Hepatic stellate cell (primary cell): Measurements from ENCODE around the gene HS6ST1.
"Not testable (repeated sequence)": the region's sequence is repeated elsewhere in the genome, so short reads cannot be mapped to it uniquely, and the experiment has no call there.

ENCODE experiments used
- DNase-seq: peaks from one replicate; pipeline ENCODE4 v3.0.0; 2011; ENCODE audit warnings: low spot score

HS6ST1 gene

GRCh38 chr2:128268611-128269010, 50.1 kb downstream of the HS6ST1 start:
- not testable (repeated sequence) for DNase-seq

- DNase-seq, result not testable (repeated sequence)
Measured at GRCh38 chr2:128268145-128268544, 50.5 kb downstream of the HS6ST1 start.

GRCh38 chr2:128267649-128268048, 51.0 kb downstream of the HS6ST1 start:
- DNase-seq, result not testable (repeated sequence)

GRCh38 chr2:128267197-128267596, 51.5 kb downstream of the HS6ST1 start:
- not testable (repeated sequence) for DNase-seq

- DNase-seq, result not testable (repeated sequence)
Measured at GRCh38 chr2:128266463-128266862, 52.2 kb downstream of the HS6ST1 start.

- DNase-seq, result not testable (repeated sequence)
Measured at GRCh38 chr2:128265608-128265993, 53.1 kb downstream of the HS6ST1 start.

GRCh38 chr2:128264881-128265607, 53.6 kb downstream of the HS6ST1 start:
- no peak for DNase-seq

GRCh38 chr2:128263902-128264331, 54.8 kb downstream of the HS6ST1 start:
- DNase-seq, result no peak

GRCh38 chr2:128262315-128263253, 56.1 kb downstream of the HS6ST1 start:
- no peak for DNase-seq

GRCh38 chr2:128261245-128262128, 57.2 kb downstream of the HS6ST1 start:
- DNase-seq, result no peak

GRCh38 chr2:128260239-128261138, 58.2 kb downstream of the HS6ST1 start:
- peak; percentile 16 for DNase-seq

- no peak for DNase-seq
Measured at GRCh38 chr2:128259585-128259984, 59.1 kb downstream of the HS6ST1 start.

- no peak for DNase-seq
Measured at GRCh38 chr2:128258218-128258617, 60.5 kb downstream of the HS6ST1 start.

- DNase-seq, result no peak
Measured at GRCh38 chr2:128252501-128252900, 66.2 kb downstream of the HS6ST1 start.

- DNase-seq, result not testable (repeated sequence)
Measured at GRCh38 chr2:128252086-128252485, 66.6 kb downstream of the HS6ST1 start.

GRCh38 chr2:128250229-128251025, 68.2 kb downstream of the HS6ST1 start:
- no peak for DNase-seq

- no peak for DNase-seq
Measured at GRCh38 chr2:128249555-128249954, 69.1 kb downstream of the HS6ST1 start.

- no peak for DNase-seq
Measured at GRCh38 chr2:128245813-128246212, 72.9 kb downstream of the HS6ST1 start.

GRCh38 chr2:128241896-128242295, 76.8 kb downstream of the HS6ST1 start:
- no peak for DNase-seq
